Peyer's patch (tissue), 4 donors: ENCODE data around the gene FOXK1. TPM values are rescaled to one million over a fixed set of nuclear protein-coding genes. Genes with fewer than 3 reads are reported as not detected.
"Not testable (repeated sequence)": the region's sequence is repeated elsewhere in the genome, so short reads cannot be mapped to it uniquely, and the experiment has no call there.

Experiments used
- DNase-seq, 3 donors: peaks; one replicate each; pipeline ENCODE4 v3.0.0-alpha.2; 2017 to 2019
- H3K27ac ChIP-seq, 4 donors: fragments of 200-600 bp; sonication (generic); one replicate each; pipeline ENCODE4 v1.5.1; 2016 to 2019
- H3K27me3 ChIP-seq, 2 donors: fragments of 200-600 bp; sonication (generic); one replicate each; pipeline ENCODE4 v1.5.1; 2019
- H3K36me3 ChIP-seq, 3 donors: fragments of 200-600 bp; sonication (generic); one replicate each; pipeline ENCODE4 v1.5.1; 2016 to 2019
- H3K4me1 ChIP-seq, 4 donors: fragments of 200-600 bp; sonication (generic); one replicate each; pipeline ENCODE4 v1.5.1; 2016 to 2019
- H3K4me3 ChIP-seq, 4 donors: fragments of 200-600 bp; sonication (generic); 1 replicate in 3 of 4; 2 replicates in 1 of 4; pipeline ENCODE4 v1.5.1; 2016 to 2019; ENCODE audit warnings: mild to moderate bottlenecking in 1 of 4
- H3K9me3 ChIP-seq, 4 donors: fragments of 200-600 bp; sonication (generic); one replicate each; pipeline ENCODE4 v1.5.1; 2016 to 2019; ENCODE audit warnings: mild to moderate bottlenecking in 1 of 4
- POLR2A ChIP-seq, 2 donors: fragments of 450-650 bp; IDR thresholded peaks; one replicate each; pipeline ENCODE4 v1.5.1; 2017; ENCODE audit warnings: antibody characterized with exemption in 2 of 2, mild to moderate bottlenecking in 2 of 2, moderate library complexity in 2 of 2
- total RNA-seq, 4 donors: library from RNA; depleted of rRNA; stranded (reverse); fragments of >200 nt; gene quantifications; one replicate each; pipeline ENCODE4 v1.1.0, GENCODE V29; 2016
- TF ChIP-seq, protein P1 (sequence below), 6 experiments: fragments of 450-650 bp in 4 of 6; fragments of 200-600 bp in 2 of 6; sonication (generic) in 1 of 6; IDR thresholded peaks; one replicate each; pipeline ENCODE4 v1.5.1; 2017 to 2019; ENCODE audit warnings: antibody characterized with exemption in 6 of 6, mild to moderate bottlenecking in 3 of 6, moderate library complexity in 1 of 6

FOXK1 gene
- total RNA-seq, 4 donors from 2014 or later: 14.9 to 47.0 (median 36.1) TPM

- peak; percentile 87 to 98 (median 98) for DNase-seq
- H3K27ac ChIP-seq: peak overlapping the region; percentile 84 to 96 (median 89)
- H3K4me3 ChIP-seq: peak overlapping the region; percentile 47 to 94 (median 74)
- no peaks in the 10 kb centered on the region for H3K9me3 ChIP-seq
- H3K4me1 ChIP-seq: peaks cover 0 to 5% (median 2%) of the 10 kb centered on the region in 4 donors
- H3K36me3 ChIP-seq: no peaks in the 10 kb centered on the region
- H3K27me3 ChIP-seq: no peaks in the 10 kb centered on the region
- peak; percentile 46 to 87 for TF ChIP-seq POLR2A (IDR thresholded peaks at IDR 0.05)
- TF ChIP-seq, protein P1, sequence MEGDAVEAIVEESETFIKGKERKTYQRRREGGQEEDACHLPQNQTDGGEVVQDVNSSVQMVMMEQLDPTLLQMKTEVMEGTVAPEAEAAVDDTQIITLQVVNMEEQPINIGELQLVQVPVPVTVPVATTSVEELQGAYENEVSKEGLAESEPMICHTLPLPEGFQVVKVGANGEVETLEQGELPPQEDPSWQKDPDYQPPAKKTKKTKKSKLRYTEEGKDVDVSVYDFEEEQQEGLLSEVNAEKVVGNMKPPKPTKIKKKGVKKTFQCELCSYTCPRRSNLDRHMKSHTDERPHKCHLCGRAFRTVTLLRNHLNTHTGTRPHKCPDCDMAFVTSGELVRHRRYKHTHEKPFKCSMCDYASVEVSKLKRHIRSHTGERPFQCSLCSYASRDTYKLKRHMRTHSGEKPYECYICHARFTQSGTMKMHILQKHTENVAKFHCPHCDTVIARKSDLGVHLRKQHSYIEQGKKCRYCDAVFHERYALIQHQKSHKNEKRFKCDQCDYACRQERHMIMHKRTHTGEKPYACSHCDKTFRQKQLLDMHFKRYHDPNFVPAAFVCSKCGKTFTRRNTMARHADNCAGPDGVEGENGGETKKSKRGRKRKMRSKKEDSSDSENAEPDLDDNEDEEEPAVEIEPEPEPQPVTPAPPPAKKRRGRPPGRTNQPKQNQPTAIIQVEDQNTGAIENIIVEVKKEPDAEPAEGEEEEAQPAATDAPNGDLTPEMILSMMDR (IDR thresholded peaks at IDR 0.05): peak in 5 of 6 experiments; percentile 21 to 70 (median 62)
These were observed 40.2 kb upstream of the FOXK1 start for GRCh38 chr7:4641667-4642467.

GRCh38 chr7:4642468-4643203, 39.5 kb upstream of the FOXK1 start:
- peak overlapping the region; percentile 47 to 94 (median 74) for H3K4me3 ChIP-seq
- peak overlapping the region; percentile 84 to 96 (median 89) for H3K27ac ChIP-seq
- DNase-seq: no peak
- H3K9me3 ChIP-seq: no peaks in the 10 kb centered on the region
- H3K4me1 ChIP-seq: peaks cover 0 to 5% (median 2%) of the 10 kb centered on the region in 4 donors
- H3K36me3 ChIP-seq: no peaks in the 10 kb centered on the region
- no peaks in the 10 kb centered on the region for H3K27me3 ChIP-seq
- TF ChIP-seq, protein P1 (IDR thresholded peaks at IDR 0.05): no peak
- no peak for TF ChIP-seq POLR2A (IDR thresholded peaks at IDR 0.05)

- H3K27me3 ChIP-seq, H3K27ac ChIP-seq, DNase-seq, H3K9me3 ChIP-seq, H3K4me3 ChIP-seq, H3K36me3 ChIP-seq, H3K4me1 ChIP-seq: not testable (repeated sequence)
These were observed 39.0 kb upstream of the FOXK1 start for GRCh38 chr7:4643204-4643471.

GRCh38 chr7:4645246-4645645, 36.8 kb upstream of the FOXK1 start:
- H3K27me3 ChIP-seq: no peaks in the 10 kb centered on the region
- H3K27ac ChIP-seq: no peak overlapping the region
- no peak overlapping the region for H3K4me3 ChIP-seq
- peaks cover 0 to 5% (median 2%) of the 10 kb centered on the region in 4 donors for H3K4me1 ChIP-seq
- no peak for DNase-seq
- H3K36me3 ChIP-seq: no peaks in the 10 kb centered on the region
- H3K9me3 ChIP-seq: no peaks in the 10 kb centered on the region
- TF ChIP-seq POLR2A (IDR thresholded peaks at IDR 0.05): no peak
- TF ChIP-seq, protein P1 (IDR thresholded peaks at IDR 0.05): no peak

DNA sequence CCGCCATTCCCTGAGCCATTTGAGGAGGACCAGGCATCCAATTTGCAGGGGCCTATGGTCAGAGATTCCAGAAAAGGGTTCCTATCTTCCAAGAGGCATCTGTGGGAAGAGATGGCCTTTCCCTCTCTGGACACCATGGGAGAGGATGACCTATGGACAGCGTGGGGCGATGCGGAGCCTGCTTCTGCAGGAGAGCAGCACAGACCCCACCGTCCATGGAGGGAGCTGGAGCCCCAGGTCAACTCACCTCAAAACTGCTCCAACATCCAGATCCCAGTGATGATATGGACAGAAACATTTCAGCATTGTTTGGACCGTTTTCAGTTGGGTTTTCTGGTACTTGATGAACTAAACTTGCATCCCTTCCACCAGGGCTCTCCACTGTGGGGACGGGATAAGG, 34.0 kb upstream of the FOXK1 start:
- DNase-seq: no peak

More for the DNA sequence above, 34.0 kb upstream of the FOXK1 start:
- H3K4me3 ChIP-seq: no peak overlapping the region
- no peaks in the 10 kb centered on the region for H3K27me3 ChIP-seq
- TF ChIP-seq, protein P1 (IDR thresholded peaks at IDR 0.05): no peak
- TF ChIP-seq POLR2A (IDR thresholded peaks at IDR 0.05): no peak
- H3K9me3 ChIP-seq: no peaks in the 10 kb centered on the region
- no peaks in the 10 kb centered on the region for H3K4me1 ChIP-seq
- H3K36me3 ChIP-seq: no peaks in the 10 kb centered on the region
- H3K27ac ChIP-seq: no peak overlapping the region
